ENCODE data around the gene CHRM4.

- TF ChIP-seq, protein P1, sequence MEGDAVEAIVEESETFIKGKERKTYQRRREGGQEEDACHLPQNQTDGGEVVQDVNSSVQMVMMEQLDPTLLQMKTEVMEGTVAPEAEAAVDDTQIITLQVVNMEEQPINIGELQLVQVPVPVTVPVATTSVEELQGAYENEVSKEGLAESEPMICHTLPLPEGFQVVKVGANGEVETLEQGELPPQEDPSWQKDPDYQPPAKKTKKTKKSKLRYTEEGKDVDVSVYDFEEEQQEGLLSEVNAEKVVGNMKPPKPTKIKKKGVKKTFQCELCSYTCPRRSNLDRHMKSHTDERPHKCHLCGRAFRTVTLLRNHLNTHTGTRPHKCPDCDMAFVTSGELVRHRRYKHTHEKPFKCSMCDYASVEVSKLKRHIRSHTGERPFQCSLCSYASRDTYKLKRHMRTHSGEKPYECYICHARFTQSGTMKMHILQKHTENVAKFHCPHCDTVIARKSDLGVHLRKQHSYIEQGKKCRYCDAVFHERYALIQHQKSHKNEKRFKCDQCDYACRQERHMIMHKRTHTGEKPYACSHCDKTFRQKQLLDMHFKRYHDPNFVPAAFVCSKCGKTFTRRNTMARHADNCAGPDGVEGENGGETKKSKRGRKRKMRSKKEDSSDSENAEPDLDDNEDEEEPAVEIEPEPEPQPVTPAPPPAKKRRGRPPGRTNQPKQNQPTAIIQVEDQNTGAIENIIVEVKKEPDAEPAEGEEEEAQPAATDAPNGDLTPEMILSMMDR (IDR thresholded peaks at IDR 0.05): no peak
- no peak for TF ChIP-seq ZFX (IDR thresholded peaks at IDR 0.05; ENCODE audit: borderline replicate concordance)
Measured at GRCh38 chr11:46362156-46363030, 29.2 kb downstream of the CHRM4 start.

Data from 22Rv1 (cell line).